NCI-H446 treated with DMSO at 0.1 percent for 48 hours (cell line): ENCODE data around the gene GNPAT.

Experiments
- DNase-seq: peaks from one replicate; lab custom pipeline; 2025; lab: John Stamatoyannopoulos, UW

The GNPAT gene

DNA sequence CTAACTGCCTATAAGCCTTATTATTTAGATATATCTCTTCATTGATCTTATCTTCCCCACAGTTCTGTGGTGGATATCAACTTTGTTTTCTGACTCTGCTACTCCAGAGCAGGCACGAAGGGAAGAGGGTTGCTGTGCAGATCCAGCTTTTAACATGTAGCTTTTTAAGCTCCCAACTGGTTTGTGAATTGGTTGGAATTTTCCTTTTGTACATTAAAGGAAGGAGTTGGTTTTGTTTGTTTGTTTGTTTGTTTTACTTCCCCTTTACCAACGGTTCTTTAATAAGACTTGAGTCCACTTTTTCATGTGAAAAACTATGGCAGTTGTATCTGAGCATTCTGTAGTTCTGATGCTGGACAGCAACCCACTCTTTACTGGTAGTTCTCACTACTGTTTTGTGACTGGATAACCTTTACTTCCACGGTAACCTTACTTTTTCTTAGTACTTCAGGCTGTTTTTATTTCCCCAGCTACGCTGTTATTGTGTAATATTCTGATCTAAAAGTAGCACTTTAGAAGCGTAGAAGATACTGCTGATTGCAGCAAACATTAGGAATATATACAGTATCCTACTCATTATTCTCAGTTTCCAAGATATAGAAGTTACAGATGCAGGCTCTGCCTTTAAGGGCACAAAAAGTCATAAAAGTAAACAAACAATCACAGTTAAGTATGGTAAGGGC is 1.6 kb downstream of the GNPAT start:
- no peak for DNase-seq

DNA sequence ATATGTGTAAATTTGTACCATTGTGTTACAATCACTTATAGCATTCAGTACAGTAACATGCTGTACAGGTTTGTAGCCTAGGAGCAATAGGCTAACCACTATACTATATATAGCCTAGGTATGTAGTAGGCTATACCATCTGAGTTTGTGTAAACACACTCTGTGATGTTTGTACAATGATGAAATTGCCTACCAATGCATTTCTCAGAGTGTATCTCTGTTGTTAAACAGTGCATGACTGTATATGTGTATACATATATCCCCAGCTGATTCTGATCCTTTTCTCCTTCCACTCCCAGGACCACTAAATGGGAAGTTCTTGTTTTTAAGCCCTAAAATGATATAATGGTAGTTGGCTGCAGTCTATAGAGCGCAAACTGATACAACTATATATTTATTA is 7.8 kb downstream of the GNPAT start:
- no peak for DNase-seq

GRCh38 chr1:231252336-231252735 is 11.3 kb downstream of the GNPAT start:
- no peak for DNase-seq

DNA sequence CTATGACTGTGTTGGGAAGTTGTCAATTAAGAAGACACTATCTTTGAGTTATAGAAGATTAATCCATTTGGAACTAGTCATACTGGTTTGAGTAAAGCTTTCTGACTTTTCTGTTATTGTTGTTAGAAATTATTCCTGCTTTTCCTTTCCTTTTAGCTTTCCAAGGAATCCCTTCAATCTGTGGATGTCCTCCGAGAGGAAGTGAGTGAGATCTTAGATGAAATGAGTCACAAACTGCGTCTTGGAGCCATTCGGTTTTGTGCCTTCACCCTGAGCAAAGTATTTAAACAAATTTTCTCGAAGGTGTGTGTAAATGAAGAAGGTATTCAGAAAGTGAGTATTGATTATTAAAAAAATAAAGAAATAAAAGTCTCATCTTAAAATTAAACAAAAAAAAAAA is 19.3 kb downstream of the GNPAT start:
- no peak for DNase-seq

- DNase-seq: no peak
Measured at GRCh38 chr1:231264642-231265041, 23.6 kb downstream of the GNPAT start.

- no peak for DNase-seq
Measured at GRCh38 chr1:231265379-231265778, 24.4 kb downstream of the GNPAT start.

- no peak for DNase-seq
Measured at GRCh38 chr1:231266811-231267322, 25.9 kb downstream of the GNPAT start.

DNA sequence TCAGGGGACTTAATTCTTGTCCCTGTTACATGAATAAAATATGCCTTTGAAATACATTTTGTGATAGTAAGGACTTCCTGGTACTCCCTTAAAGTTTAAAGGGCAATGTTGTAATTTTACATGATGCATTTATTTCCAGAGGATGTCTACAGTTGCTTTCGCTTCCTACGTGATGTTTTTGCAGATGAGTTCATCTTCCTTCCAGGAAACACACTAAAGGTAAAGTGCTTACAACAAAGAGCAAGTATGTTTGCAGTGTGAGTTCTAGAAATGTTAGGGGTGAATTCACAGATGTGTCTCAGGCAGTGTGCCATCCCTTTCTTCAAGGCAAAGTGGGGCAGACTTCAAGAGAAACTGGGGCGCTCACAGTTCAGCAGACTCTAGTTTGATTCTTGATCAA is 31.2 kb downstream of the GNPAT start:
- DNase-seq: no peak

- DNase-seq: no peak
Measured at GRCh38 chr1:231272880-231273279, 31.9 kb downstream of the GNPAT start.

GRCh38 chr1:231274119-231274825 is 33.3 kb downstream of the GNPAT start:
- DNase-seq: no peak

DNA sequence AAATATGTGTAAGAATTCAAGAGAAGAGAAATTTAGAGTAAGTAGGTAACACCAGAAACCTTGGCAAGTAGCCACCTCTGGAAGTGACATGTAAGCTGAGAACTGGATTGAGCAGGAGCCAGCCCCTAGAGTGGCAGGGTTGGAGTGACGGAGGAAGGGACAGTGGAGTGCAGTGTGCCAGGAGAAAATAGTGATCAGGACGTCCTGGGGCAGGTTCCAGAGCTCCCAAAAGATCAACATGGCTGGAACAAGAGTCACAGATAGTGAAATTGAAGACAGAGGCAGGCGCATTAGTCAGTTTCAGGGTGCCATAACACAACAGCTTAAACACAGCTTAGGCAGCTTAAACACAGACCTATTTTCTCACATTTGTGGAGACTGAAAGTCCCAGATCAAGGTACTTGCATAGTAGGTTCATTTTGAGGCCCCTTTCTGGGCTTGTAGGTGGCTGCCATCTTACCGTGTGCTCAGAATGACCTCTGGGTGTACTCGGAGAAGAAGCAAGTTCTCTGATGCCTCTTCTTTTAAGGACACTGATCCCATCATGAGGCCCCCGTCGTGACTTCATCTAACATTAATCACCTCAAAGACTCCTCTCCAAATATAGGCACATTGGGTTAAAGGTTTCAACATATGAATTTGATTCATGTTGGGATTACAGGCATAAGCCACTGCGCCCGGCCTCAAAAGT is 37.2 kb downstream of the GNPAT start:
- DNase-seq: no peak

DNA sequence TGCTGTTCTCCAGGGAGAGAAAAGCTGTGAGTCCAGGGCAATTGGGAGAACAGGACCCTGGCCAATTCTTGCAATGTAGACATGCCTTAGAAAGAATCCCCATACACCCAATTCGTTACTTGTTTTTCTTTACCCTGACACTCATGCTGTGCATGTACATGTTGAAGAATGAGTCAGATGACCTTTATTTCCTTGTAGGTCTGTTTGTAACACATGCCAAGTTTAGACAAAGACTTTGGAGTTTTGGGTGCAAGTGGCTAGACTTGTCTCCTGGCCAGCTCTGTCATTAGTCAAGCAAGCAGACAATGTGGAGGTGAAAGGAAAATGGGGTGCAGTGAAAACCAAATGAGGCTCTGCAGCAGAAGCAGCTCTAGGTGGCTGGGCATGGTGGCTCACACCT is 38.1 kb downstream of the GNPAT start:
- no peak for DNase-seq

- no peak for DNase-seq
Measured at GRCh38 chr1:231279683-231280082, 38.7 kb downstream of the GNPAT start.

DNA sequence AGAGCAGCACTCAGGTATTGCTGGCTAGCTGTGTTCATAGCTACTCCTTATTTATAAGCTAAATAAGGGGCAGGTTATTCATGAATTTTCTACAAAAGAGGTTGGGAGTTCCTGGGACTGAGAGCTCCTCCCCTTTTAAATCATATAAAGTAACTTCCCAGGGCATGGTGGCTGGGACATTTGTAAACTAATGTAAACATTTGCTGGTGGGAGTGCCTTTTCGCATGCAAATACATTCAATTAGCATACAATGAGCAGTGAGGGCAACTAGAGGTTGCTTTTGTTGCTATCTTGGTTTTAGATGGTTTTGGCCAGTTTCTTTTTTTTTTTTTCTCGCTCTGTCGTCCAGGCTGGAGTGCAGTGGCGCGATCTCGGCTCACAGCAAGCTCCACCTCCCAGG is 43.4 kb downstream of the GNPAT start:
- no peak for DNase-seq

DNA sequence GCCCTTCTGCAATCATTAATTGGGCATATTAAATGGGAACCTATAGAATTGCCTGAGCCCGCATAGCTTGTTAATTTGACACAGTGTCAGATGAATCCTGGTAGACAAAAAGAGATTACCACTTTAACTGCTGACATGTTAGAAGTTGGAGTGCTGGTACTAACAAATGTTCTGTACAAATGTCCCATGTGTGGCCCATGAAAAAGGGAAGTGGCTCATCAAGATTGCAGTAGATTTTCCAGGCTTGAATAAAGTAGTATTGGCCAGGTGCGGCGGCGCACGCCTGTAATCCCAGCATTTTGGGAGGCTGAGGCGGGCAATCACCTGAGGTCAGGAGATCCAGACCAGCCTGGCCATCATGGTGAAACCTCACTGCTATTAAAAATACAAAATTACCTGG is 45.6 kb downstream of the GNPAT start:
- DNase-seq: no peak

- DNase-seq: no peak
Measured at GRCh38 chr1:231295938-231296337, 54.9 kb downstream of the GNPAT start.

DNA sequence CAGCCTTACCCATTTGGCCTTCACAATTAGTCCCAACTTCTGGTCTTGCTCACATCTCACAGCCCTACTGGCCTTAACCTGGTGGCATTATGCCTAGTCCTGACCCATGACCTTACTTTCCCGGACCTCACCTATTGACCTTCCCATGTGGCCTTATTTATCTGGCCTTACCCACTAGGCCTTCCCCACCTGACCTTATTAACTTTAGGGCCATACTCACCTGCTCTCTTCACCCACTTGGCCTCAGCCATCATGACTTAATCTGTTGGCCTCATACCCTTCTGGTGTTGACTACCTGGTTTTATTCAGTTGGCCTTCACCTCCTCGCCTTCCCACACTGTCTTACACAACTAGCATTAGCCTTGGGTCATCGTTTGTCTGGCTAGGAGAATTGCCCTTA is 61.0 kb downstream of the GNPAT start:
- no peak for DNase-seq

DNA sequence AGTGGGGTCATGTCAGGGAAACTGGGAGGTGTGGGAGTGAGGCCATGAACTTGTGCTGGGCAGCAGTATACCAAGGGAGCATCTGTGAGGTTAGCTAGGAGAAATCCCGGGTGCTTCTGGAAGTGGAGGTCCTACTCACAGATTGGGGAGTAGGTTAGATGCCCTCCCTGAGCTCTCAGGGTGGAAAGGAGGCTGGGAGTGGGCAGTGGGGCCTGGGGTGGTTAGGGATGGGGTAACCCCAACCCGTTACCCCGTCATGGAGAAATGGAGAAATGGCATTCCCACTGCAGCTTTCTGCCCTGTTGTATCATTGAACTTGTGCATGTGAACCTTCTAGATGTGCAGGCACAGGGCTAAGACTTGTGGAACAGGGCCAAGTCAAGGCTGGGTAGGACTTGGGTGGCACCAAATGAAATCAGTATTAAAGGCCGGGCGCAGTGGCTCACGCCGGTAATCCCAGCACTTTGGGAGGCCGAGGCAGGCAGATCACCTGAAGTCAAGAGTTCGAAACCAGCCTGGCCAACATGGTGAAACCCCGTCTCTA is 69.5 kb downstream of the GNPAT start:
- DNase-seq: no peak

- no peak for DNase-seq
Measured at GRCh38 chr1:231311720-231312431, 70.9 kb downstream of the GNPAT start.

- DNase-seq: no peak
Measured at GRCh38 chr1:231312432-231312788, 71.4 kb downstream of the GNPAT start.

GRCh38 chr1:231313661-231314060 is 72.6 kb downstream of the GNPAT start:
- DNase-seq: no peak

- no peak for DNase-seq
Measured at GRCh38 chr1:231315887-231316286, 74.9 kb downstream of the GNPAT start.
